CD4-positive, alpha-beta memory T cell (primary cell): ENCODE measurements around the gene FBXO28. TPM values are rescaled to one million over a fixed set of nuclear protein-coding genes. Genes with fewer than 3 reads are reported as not detected.

Experiments used
- CTCF ChIA-PET: fragments of 350-600 bp; sonication (Branson Sonifier 250); formaldehyde crosslinking; loops from one replicate; lab custom pipeline; 2021; ENCODE audit warnings: inconsistent platforms; ENCODE audit not compliant: partially characterized antibody; lab: Charles Lee
- POLR2A ChIA-PET: fragments of 350-600 bp; sonication (Branson Sonifier 250); formaldehyde crosslinking; loops from one replicate; lab custom pipeline; 2021; ENCODE audit not compliant: partially characterized antibody; lab: Charles Lee
- DNase-seq, 5 donors: peaks; one replicate each; pipeline versions ENCODE4 v3.0.0 to v3.0.0-alpha.2; 2020 to 2022; ENCODE audit warnings: mixed read lengths in 1 of 5
- H3K27ac ChIP-seq: one replicate; pipeline ENCODE4 v1.7.0; 2013; ENCODE audit warnings: low read depth, low read length
- H3K27me3 ChIP-seq: 2 replicates; pipeline ENCODE4 v1.7.0; 2013; ENCODE audit warnings: mild to moderate bottlenecking, low read length, moderate library complexity; ENCODE audit not compliant: insufficient read depth
- H3K36me3 ChIP-seq: 2 replicates; pipeline ENCODE4 v1.7.0; 2013; ENCODE audit warnings: mild to moderate bottlenecking, low read length, moderate library complexity; ENCODE audit not compliant: insufficient read depth
- H3K4me1 ChIP-seq: 2 replicates; pipeline ENCODE4 v1.7.0; 2013; ENCODE audit warnings: mild to moderate bottlenecking, low read length, moderate library complexity; ENCODE audit not compliant: insufficient read depth
- H3K4me3 ChIP-seq, 2 donors: one replicate each; pipeline ENCODE4 v1.7.0; 2013; ENCODE audit warnings: low read length in 2 of 2, mild to moderate bottlenecking in 1 of 2
- H3K9me3 ChIP-seq, 2 donors: one replicate each; pipeline ENCODE4 v1.7.0; 2013; ENCODE audit warnings: low read length in 2 of 2, control low read depth in 1 of 2; ENCODE audit not compliant: control insufficient read depth in 1 of 2
- H3K27ac Mint-ChIP-seq, 7 donors: one replicate each; pipeline ENCODE4 v1.8.0; 2020 to 2021; ENCODE audit warnings: mixed read lengths in 7 of 7, mild to moderate bottlenecking in 6 of 7, inconsistent platforms in 3 of 7, moderate library complexity in 3 of 7
- H3K27me3 Mint-ChIP-seq, 2 donors: one replicate each; pipeline ENCODE4 v1.8.0; 2020 to 2021; ENCODE audit warnings: mixed read lengths in 2 of 2
- H3K36me3 Mint-ChIP-seq, 2 donors: one replicate each; pipeline ENCODE4 v1.8.0; 2020 to 2021; ENCODE audit warnings: mixed read lengths in 2 of 2, inconsistent platforms in 1 of 2, mild to moderate bottlenecking in 1 of 2
- H3K4me1 Mint-ChIP-seq, 4 donors: one replicate each; pipeline ENCODE4 v1.8.0; 2020 to 2021; ENCODE audit warnings: mixed read lengths in 4 of 4, mild to moderate bottlenecking in 1 of 4
- H3K4me3 Mint-ChIP-seq, 8 donors: one replicate each; pipeline ENCODE4 v1.8.0; 2020 to 2021; ENCODE audit warnings: mixed read lengths in 8 of 8, mild to moderate bottlenecking in 7 of 8, moderate library complexity in 6 of 8, inconsistent platforms in 3 of 8
- H3K9me3 Mint-ChIP-seq, 8 donors: one replicate each; pipeline ENCODE4 v1.8.0; 2020 to 2021; ENCODE audit warnings: mixed read lengths in 8 of 8, mild to moderate bottlenecking in 5 of 8, inconsistent platforms in 3 of 8, moderate library complexity in 1 of 8
- intact Hi-C: fragments of 100-400 bp; cut with micrococcal nuclease; formaldehyde crosslinking; loops from one replicate; pipeline ENCODE4 v1.15.1; 2023
- polyA plus RNA-seq, 2 donors: library from polyadenylated mRNA; unstranded; fragments of 300-500 nt; fragmentation: Illumina TruSeq; gene quantifications; one replicate each; pipeline ENCODE4 v1.2.3, GENCODE V29; 2021
- total RNA-seq, 2 experiments: library from RNA; stranded (reverse); gene quantifications; one replicate each; pipeline ENCODE4 v1.2.3, GENCODE V29; 2021

Gene FBXO28
- total and polyA plus RNA-seq, 4 experiments from 2014 or later: 11.3 to 39.7 (median 27.9) TPM

GRCh38 chr1:224109981-224110380, 3.9 kb upstream of the FBXO28 start:
- Mint-ChIP-seq H3K4me3 (no peak overlapping the region), H3K27me3 (peaks cover 2 to 3% of the 10 kb centered on the region in 2 donors), H3K9me3 (no peaks in the 10 kb centered on the region), H3K36me3 (peaks cover 0 to 4% of the 10 kb centered on the region in 2 donors), H3K27ac (no peak overlapping the region), H3K4me1 (peaks cover 6 to 19% (median 15%) of the 10 kb centered on the region in 4 donors)
- H3K4me3 ChIP-seq: no peak overlapping the region
- no peak for DNase-seq
- intact Hi-C loops: loop anchor here (10.0 kb wide), 1 partner anchor 135 kb away; no protein-coding TSS in a partner anchor
- CTCF ChIA-PET: interaction anchor here (1.4 kb wide), 1 partner anchor 9 kb away, joined by 3 read pairs; no protein-coding TSS in a partner anchor
- no peaks in the 10 kb centered on the region for H3K9me3 ChIP-seq
- POLR2A ChIA-PET: no interaction called here
- H3K27ac ChIP-seq: no peak overlapping the region
- no peaks in the 10 kb centered on the region for H3K36me3 ChIP-seq
- no peaks in the 10 kb centered on the region for H3K27me3 ChIP-seq
- H3K4me1 ChIP-seq: peaks cover 13% of the 10 kb centered on the region

- H3K27me3 Mint-ChIP-seq: peaks cover 0 to 2% of the 10 kb centered on the region in 2 donors
- Histone ChIP-seq H3K36me3 (no peaks in the 10 kb centered on the region), H3K4me3 (no peak overlapping the region), H3K4me1 (peaks cover 32% of the 10 kb centered on the region), H3K9me3 (no peaks in the 10 kb centered on the region), H3K27me3 (no peaks in the 10 kb centered on the region), H3K27ac (no peak overlapping the region)
- peaks cover 0 to 13% of the 10 kb centered on the region in 2 donors for H3K36me3 Mint-ChIP-seq
- peak overlapping the region in 1 of 7 donors; percentile 96 for H3K27ac Mint-ChIP-seq
- H3K4me1 Mint-ChIP-seq: peaks cover 17 to 32% (median 24%) of the 10 kb centered on the region in 4 donors
- ChIA-PET CTCF (no interaction called here), POLR2A (no interaction called here)
- DNase-seq: no peak
- no peak overlapping the region for H3K4me3 Mint-ChIP-seq
- no peaks in the 10 kb centered on the region for H3K9me3 Mint-ChIP-seq
- intact Hi-C loops: loop anchor here (10.0 kb wide), 1 partner anchor 132 kb away; no protein-coding TSS in a partner anchor
These were observed 906 bp upstream of the FBXO28 start for GRCh38 chr1:224113005-224113404.

- no peak for DNase-seq
- peak overlapping the region; percentile 97 for H3K27ac ChIP-seq
- peak overlapping the region; percentile 87 to 97 (median 94) for H3K4me3 Mint-ChIP-seq
- peaks cover 0 to 2% of the 10 kb centered on the region in 2 donors for H3K27me3 Mint-ChIP-seq
- no peaks in the 10 kb centered on the region for H3K27me3 ChIP-seq
- H3K4me1 Mint-ChIP-seq: peaks cover 17 to 32% (median 24%) of the 10 kb centered on the region in 4 donors
- ChIA-PET CTCF (interaction anchor here (0.9 to 5.3 kb wide), 4 partner anchors 9 to 344 kb away, joined by 3 to 68 read pairs (median 4); partner anchors contain the start of gene NVL), POLR2A (interaction anchor here (0.7 to 3.2 kb wide), 8 partner anchors 69 to 322 kb away, joined by 3 to 22 read pairs (median 4); partner anchors contain the start of genes CNIH4, DEGS1, NVL and TP53BP2)
- no peaks in the 10 kb centered on the region for H3K9me3 Mint-ChIP-seq
- H3K36me3 ChIP-seq: no peaks in the 10 kb centered on the region
- peak overlapping the region; percentile 84 to 97 (median 95) for H3K27ac Mint-ChIP-seq
- H3K36me3 Mint-ChIP-seq: peaks cover 0 to 14% of the 10 kb centered on the region in 2 donors
- H3K4me1 ChIP-seq: peaks cover 32% of the 10 kb centered on the region
- intact Hi-C loops: loop anchor here (10.0 kb wide), 1 partner anchor 131 kb away; no protein-coding TSS in a partner anchor
- no peaks in the 10 kb centered on the region for H3K9me3 ChIP-seq
- peak overlapping the region; percentile 53 to 54 for H3K4me3 ChIP-seq
These were observed 380 bp upstream of the FBXO28 start for GRCh38 chr1:224113545-224113917.

- Mint-ChIP-seq H3K9me3 (no peaks in the 10 kb centered on the region), H3K4me3 (peak overlapping the region; percentile 87 to 97 (median 94)), H3K4me1 (peaks cover 22 to 38% (median 30%) of the 10 kb centered on the region in 4 donors), H3K27ac (peak overlapping the region; percentile 84 to 97 (median 95)), H3K27me3 (peaks cover 0 to 2% of the 10 kb centered on the region in 2 donors), H3K36me3 (peaks cover 6 to 23% of the 10 kb centered on the region in 2 donors)
- intact Hi-C loops: loop anchor here (1.0 to 10.0 kb wide), 3 partner anchors 68 to 242 kb away; partner anchors contain the start of genes CNIH4 and DEGS1
- Histone ChIP-seq H3K27ac (peak overlapping the region; percentile 97), H3K9me3 (no peaks in the 10 kb centered on the region), H3K27me3 (no peaks in the 10 kb centered on the region), H3K4me3 (peak overlapping the region; percentile 53 to 54), H3K36me3 (no peaks in the 10 kb centered on the region), H3K4me1 (peaks cover 32% of the 10 kb centered on the region)
- POLR2A ChIA-PET: interaction anchor here (0.7 to 3.2 kb wide), 9 partner anchors 68 to 343 kb away, joined by 3 to 22 read pairs (median 4); partner anchors contain the start of genes CNIH4, DEGS1, NVL and TP53BP2
- CTCF ChIA-PET: interaction anchor here (0.9 to 5.3 kb wide), 7 partner anchors 8 to 343 kb away, joined by 3 to 68 read pairs (median 6); partner anchors contain the start of gene NVL
- peak in 1 of 5 donors; percentile 3 for DNase-seq
These were observed 870 bp downstream of the FBXO28 start for GRCh38 chr1:224114787-224115175.

GRCh38 chr1:224116131-224116530, 2.2 kb downstream of the FBXO28 start:
- Histone ChIP-seq H3K4me1 (peaks cover 32% of the 10 kb centered on the region), H3K27ac (no peak overlapping the region), H3K4me3 (no peak overlapping the region), H3K36me3 (peaks cover 4% of the 10 kb centered on the region), H3K9me3 (no peaks in the 10 kb centered on the region), H3K27me3 (no peaks in the 10 kb centered on the region)
- Mint-ChIP-seq H3K27ac (peak overlapping the region; percentile 77 to 90 (median 83)), H3K4me1 (peaks cover 24 to 45% (median 36%) of the 10 kb centered on the region in 4 donors), H3K27me3 (no peaks in the 10 kb centered on the region), H3K4me3 (peak overlapping the region; percentile 31 to 74 (median 65)), H3K36me3 (peaks cover 8 to 30% of the 10 kb centered on the region in 2 donors), H3K9me3 (no peaks in the 10 kb centered on the region)
- ChIA-PET POLR2A (interaction anchor here (1.0 to 3.2 kb wide), 6 partner anchors 67 to 341 kb away, joined by 3 to 22 read pairs (median 4); partner anchors contain the start of genes DEGS1, NVL and WDR26), CTCF (interaction anchor here (0.7 to 5.3 kb wide), 28 partner anchors 9 to 344 kb away, joined by 3 to 68 read pairs (median 4); partner anchors contain the start of genes DEGS1, NVL and WDR26)
- peak in 4 of 5 donors; percentile 53 to 62 (median 56) for DNase-seq
- intact Hi-C loops: loop anchor here (1.0 to 10.0 kb wide), 3 partner anchors 129 to 341 kb away; no protein-coding TSS in a partner anchor

- intact Hi-C loops: loop anchor here (10.0 kb wide), 1 partner anchor 126 kb away; no protein-coding TSS in a partner anchor
- no peak overlapping the region for H3K4me3 Mint-ChIP-seq
These were observed 4.8 kb downstream of the FBXO28 start for GRCh38 chr1:224118688-224119087.

GRCh38 chr1:224123136-224123535, 9.2 kb downstream of the FBXO28 start:
- H3K27ac ChIP-seq: no peak overlapping the region
- H3K36me3 ChIP-seq: peaks cover 4% of the 10 kb centered on the region
- Mint-ChIP-seq H3K27ac (no peak overlapping the region), H3K4me1 (peaks cover 28 to 57% (median 40%) of the 10 kb centered on the region in 4 donors), H3K9me3 (no peaks in the 10 kb centered on the region), H3K4me3 (no peak overlapping the region), H3K36me3 (peaks cover 18 to 28% of the 10 kb centered on the region in 2 donors), H3K27me3 (no peaks in the 10 kb centered on the region)
- ChIA-PET CTCF (interaction anchor here (0.6 to 1.2 kb wide), 3 partner anchors 9 to 302 kb away, joined by 3 to 6 read pairs (median 3); partner anchors contain the start of gene FBXO28), POLR2A (no interaction called here)
- H3K9me3 ChIP-seq: no peaks in the 10 kb centered on the region
- no peak overlapping the region for H3K4me3 ChIP-seq
- DNase-seq: no peak
- intact Hi-C loops: no loop called here
- H3K4me1 ChIP-seq: peaks cover 3% of the 10 kb centered on the region
- no peaks in the 10 kb centered on the region for H3K27me3 ChIP-seq

More at GRCh38 chr1:224118688-224119087, 4.8 kb downstream of the FBXO28 start:
- Mint-ChIP-seq H3K36me3 (peaks cover 14 to 36% of the 10 kb centered on the region in 2 donors), H3K9me3 (no peaks in the 10 kb centered on the region), H3K4me1 (peaks cover 28 to 57% (median 40%) of the 10 kb centered on the region in 4 donors), H3K27ac (no peak overlapping the region), H3K27me3 (no peaks in the 10 kb centered on the region)
- POLR2A ChIA-PET: no interaction called here
- CTCF ChIA-PET: interaction anchor here (0.7 to 5.3 kb wide), 6 partner anchors 10 to 341 kb away, joined by 3 to 68 read pairs (median 4); no protein-coding TSS in a partner anchor
- DNase-seq: no peak
- H3K4me3 ChIP-seq: no peak overlapping the region
- no peak overlapping the region for H3K27ac ChIP-seq
- H3K36me3 ChIP-seq: peaks cover 4% of the 10 kb centered on the region
- no peaks in the 10 kb centered on the region for H3K27me3 ChIP-seq
- peaks cover 24% of the 10 kb centered on the region for H3K4me1 ChIP-seq
- H3K9me3 ChIP-seq: no peaks in the 10 kb centered on the region
